CD4-positive, alpha-beta T cell treated with Interleukin-6 at 100 ng/mL for 8 hours (primary cell): ENCODE measurements around the gene C22orf42.
"Not testable (repeated sequence)": the region's sequence is repeated elsewhere in the genome, so short reads cannot be mapped to it uniquely, and the experiment has no call there.

ENCODE experiments used
- DNase-seq: peaks from one replicate; pipeline ENCODE4 v3.0.0-alpha.2; 2020; ENCODE audit warnings: mixed read lengths, low spot score

The C22orf42 gene

GRCh38 chr22:32185821-32186220 lies 26.7 kb upstream of the C22orf42 start:
- no peak for DNase-seq

GRCh38 chr22:32183625-32184024 lies 24.5 kb upstream of the C22orf42 start:
- no peak for DNase-seq

GRCh38 chr22:32181043-32181442 lies 21.9 kb upstream of the C22orf42 start:
- no peak for DNase-seq

GRCh38 chr22:32177221-32177765 lies 18.2 kb upstream of the C22orf42 start:
- DNase-seq = no peak

- DNase-seq = no peak
These were observed 16.9 kb upstream of the C22orf42 start for GRCh38 chr22:32175683-32176644.

GRCh38 chr22:32175115-32175514 lies 16.0 kb upstream of the C22orf42 start:
- DNase-seq = no peak

GRCh38 chr22:32165681-32166080 lies 6.6 kb upstream of the C22orf42 start:
- no peak for DNase-seq

GRCh38 chr22:32164075-32164860 lies 5.2 kb upstream of the C22orf42 start:
- DNase-seq = no peak

GRCh38 chr22:32160411-32160810 lies 1.3 kb upstream of the C22orf42 start:
- DNase-seq = not testable (repeated sequence)

GRCh38 chr22:32157632-32158031 lies 1.5 kb downstream of the C22orf42 start:
- DNase-seq = not testable (repeated sequence)

- not testable (repeated sequence) for DNase-seq
These were observed 4.4 kb downstream of the C22orf42 start for GRCh38 chr22:32154727-32155126.

- not testable (repeated sequence) for DNase-seq
These were observed 7.5 kb downstream of the C22orf42 start for GRCh38 chr22:32151641-32152040.

- not testable (repeated sequence) for DNase-seq
These were observed 8.5 kb downstream of the C22orf42 start for GRCh38 chr22:32150647-32151046.

GRCh38 chr22:32148372-32148771 lies 10.7 kb downstream of the C22orf42 start:
- not testable (repeated sequence) for DNase-seq

- DNase-seq = not testable (repeated sequence)
These were observed 12.0 kb downstream of the C22orf42 start for GRCh38 chr22:32147128-32147527.

- peak; percentile 12 for DNase-seq
These were observed 14.4 kb downstream of the C22orf42 start for GRCh38 chr22:32144496-32145274.

GRCh38 chr22:32142600-32142999 lies 16.5 kb downstream of the C22orf42 start:
- DNase-seq = no peak

- not testable (repeated sequence) for DNase-seq
These were observed 18.4 kb downstream of the C22orf42 start for GRCh38 chr22:32140688-32141087.

- DNase-seq = not testable (repeated sequence)
These were observed 20.5 kb downstream of the C22orf42 start for GRCh38 chr22:32138576-32138975.

GRCh38 chr22:32137731-32138324 lies 21.3 kb downstream of the C22orf42 start:
- DNase-seq = peak; percentile 69

GRCh38 chr22:32136881-32137280 lies 22.2 kb downstream of the C22orf42 start:
- DNase-seq = not testable (repeated sequence)
